Esophagus squamous epithelium (tissue), 5 donors: ENCODE data around the gene HOXC10. TPM values are rescaled to one million over a fixed set of nuclear protein-coding genes. Genes with fewer than 3 reads are reported as not detected.

Source experiments
- DNase-seq: peaks from one replicate; lab custom pipeline; 2025; lab: John Stamatoyannopoulos, UW
- H3K27ac ChIP-seq, 4 donors: fragments of 200-600 bp; sonication (generic); one replicate each; pipeline ENCODE4 v1.5.1; 2016 to 2019; ENCODE audit warnings: mild to moderate bottlenecking in 1 of 4
- H3K27me3 ChIP-seq, 4 donors: fragments of 200-600 bp; sonication (generic); 1 replicate in 3 of 4; 2 replicates in 1 of 4; pipeline versions ENCODE4 v1.5.1 to v1.6.0; 2017 to 2021; ENCODE audit warnings: antibody characterized with exemption in 1 of 4
- H3K36me3 ChIP-seq, 3 donors: fragments of 200-600 bp; sonication (generic); one replicate each; pipeline ENCODE4 v1.5.1; 2016 to 2019
- H3K4me1 ChIP-seq, 3 donors: fragments of 200-600 bp; sonication (generic); one replicate each; pipeline ENCODE4 v1.5.1; 2017 to 2019
- H3K4me3 ChIP-seq, 4 donors: fragments of 200-600 bp; sonication (generic); 1 replicate in 3 of 4; 2 replicates in 1 of 4; pipeline ENCODE4 v1.5.1; 2016 to 2019; ENCODE audit warnings: mild to moderate bottlenecking in 2 of 4, moderate library complexity in 1 of 4
- H3K9me3 ChIP-seq, 3 donors: fragments of 200-600 bp; sonication (generic); one replicate each; pipeline ENCODE4 v1.5.1; 2016 to 2019
- CTCF ChIP-seq, 6 experiments: fragments of 450-650 bp in 4 of 6; fragments of 200-600 bp in 2 of 6; sonication (generic) in 2 of 6; IDR thresholded peaks; one replicate each; pipeline ENCODE4 v1.5.1; 2016 to 2019; ENCODE audit warnings: antibody characterized with exemption in 6 of 6, mild to moderate bottlenecking in 4 of 6, moderate library complexity in 4 of 6
- POLR2A ChIP-seq, 4 donors: fragments of 450-650 bp; IDR thresholded peaks; one replicate each; pipeline ENCODE4 v1.6.1; 2017; ENCODE audit warnings: antibody characterized with exemption in 4 of 4, mild to moderate bottlenecking in 4 of 4, moderate library complexity in 3 of 4
- WGBS, 2 donors: methylation state at CpG; one replicate each; pipeline ENCODE4 v1.1.5; 2018; 5-methylcytosine and 5-hydroxymethylcytosine counted together
- intact Hi-C: fragments of 100-400 bp; cut with DNase I; formaldehyde crosslinking; loops from one replicate; pipeline ENCODE4 v1.15.0; 2022
- total RNA-seq, 4 donors: library from RNA; depleted of rRNA; stranded (reverse); fragments of >200 nt; gene quantifications; one replicate each; pipeline ENCODE4 v1.1.0, GENCODE V29; 2016
- donor health status: DM: yes; HTN: yes; CAD: no.

The HOXC10 gene
- total RNA-seq, 4 donors from 2014 or later = 0.31 to 1.3 TPM; not detected in 2

- TF ChIP-seq CTCF (IDR thresholded peaks at IDR 0.05) (no peak), POLR2A (IDR thresholded peaks at IDR 0.05) (no peak)
- Histone ChIP-seq H3K9me3 (no peaks in the 10 kb centered on the region), H3K4me1 (peaks cover 5 to 36% (median 5%) of the 10 kb centered on the region in 3 donors), H3K27me3 (peaks cover 60 to 100% (median 71%) of the 10 kb centered on the region in 4 donors), H3K27ac (no peak overlapping the region), H3K36me3 (no peaks in the 10 kb centered on the region), H3K4me3 (no peak overlapping the region)
- 0 to 6% methylated on average over 3 to 24 of the region's 34 CpGs for WGBS, 2 donors
- DNase-seq = no peak
- intact Hi-C loops = no loop called here
Measured at GRCh38 chr12:53950789-53951576, 34.0 kb upstream of the HOXC10 start.

- no peak overlapping the region for H3K4me3 ChIP-seq
- H3K4me1 ChIP-seq = peaks cover 5 to 44% (median 5%) of the 10 kb centered on the region in 3 donors
- 5 to 13% methylated on average over 4 to 21 of the region's 47 CpGs for WGBS, 2 donors
- TF ChIP-seq CTCF (IDR thresholded peaks at IDR 0.05) = no peak
- no peak for TF ChIP-seq POLR2A (IDR thresholded peaks at IDR 0.05)
- no peaks in the 10 kb centered on the region for H3K36me3 ChIP-seq
- no peak overlapping the region for H3K27ac ChIP-seq
- H3K9me3 ChIP-seq = no peaks in the 10 kb centered on the region
- H3K27me3 ChIP-seq = peaks cover 60 to 100% (median 73%) of the 10 kb centered on the region in 4 donors
- intact Hi-C loops = no loop called here
- no peak for DNase-seq
Measured at GRCh38 chr12:53951577-53952334, 33.2 kb upstream of the HOXC10 start.

GRCh38 chr12:53952335-53952694 is 32.6 kb upstream of the HOXC10 start:
- no peak for DNase-seq
- WGBS, 2 donors = 0 to 8% methylated on average over 2 to 5 of the region's 13 CpGs
- H3K27me3 ChIP-seq = peaks cover 60 to 100% (median 73%) of the 10 kb centered on the region in 4 donors
- H3K4me1 ChIP-seq = peaks cover 5 to 48% (median 5%) of the 10 kb centered on the region in 3 donors
- H3K4me3 ChIP-seq = no peak overlapping the region
- TF ChIP-seq POLR2A (IDR thresholded peaks at IDR 0.05) (no peak), CTCF (IDR thresholded peaks at IDR 0.05) (no peak)
- H3K36me3 ChIP-seq = no peaks in the 10 kb centered on the region
- no peaks in the 10 kb centered on the region for H3K9me3 ChIP-seq
- intact Hi-C loops = no loop called here
- H3K27ac ChIP-seq = no peak overlapping the region

GRCh38 chr12:53952871-53953734 is 31.8 kb upstream of the HOXC10 start:
- peaks cover 60 to 100% (median 74%) of the 10 kb centered on the region in 4 donors for H3K27me3 ChIP-seq
- WGBS, 2 donors = 13 to 14% methylated on average over 26 to 30 of the region's 38 CpGs
- intact Hi-C loops = no loop called here
- peaks cover 5 to 48% (median 5%) of the 10 kb centered on the region in 3 donors for H3K4me1 ChIP-seq
- DNase-seq = no peak
- H3K27ac ChIP-seq = no peak overlapping the region
- TF ChIP-seq CTCF (IDR thresholded peaks at IDR 0.05) (no peak), POLR2A (IDR thresholded peaks at IDR 0.05) (no peak)
- H3K4me3 ChIP-seq = peak overlapping the region in 1 of 4 donors; percentile 15
- H3K36me3 ChIP-seq = no peaks in the 10 kb centered on the region
- no peaks in the 10 kb centered on the region for H3K9me3 ChIP-seq
